ENCODE measurements around the gene OLAH. TPM values are rescaled to one million over a fixed set of nuclear protein-coding genes. Genes with fewer than 3 reads are reported as not detected.
"Not testable (repeated sequence)": the region's sequence is repeated elsewhere in the genome, so short reads cannot be mapped to it uniquely, and the experiment has no call there.

The OLAH gene
- not detected in 2 replicates for total RNA-seq (2014; rRNA removed; shearing (Covaris generic))
- 0.28 and 0.60 TPM in 2 replicates for polyA plus RNA-seq (2015; cell fraction: cytosol; rRNA removed)
- polyA plus RNA-seq (2015; cell fraction: nucleus; rRNA removed), result 0.26 and 0.37 TPM in 2 replicates

- peak; percentile 47 for DNase-seq (ENCODE audit: low read depth)
Observed at GRCh38 chr10:15043674-15044073, at the start of gene OLAH. Gene OLAH (plus strand): TSS chr10:15043943. CDS start chr10:15047289, 3,346 bp downstream.

GRCh38 chr10:14995964-14996565, 47.7 kb upstream of the OLAH start:
- no peak for DNase-seq (ENCODE audit: low read depth)

GRCh38 chr10:15013530-15013929, 30.2 kb upstream of the OLAH start:
- DNase-seq (ENCODE audit: low read depth), result not testable (repeated sequence)

- no peak for DNase-seq (ENCODE audit: low read depth)
Observed at GRCh38 chr10:15015451-15015850, 28.3 kb upstream of the OLAH start.

GRCh38 chr10:15020966-15021365, 22.8 kb upstream of the OLAH start:
- DNase-seq (ENCODE audit: low read depth), result peak; percentile 46

GRCh38 chr10:15023079-15023478, 20.7 kb upstream of the OLAH start:
- not testable (repeated sequence) for DNase-seq (ENCODE audit: low read depth)

- DNase-seq (ENCODE audit: low read depth), result not testable (repeated sequence)
Observed at GRCh38 chr10:15024017-15025004, 19.4 kb upstream of the OLAH start.

- not testable (repeated sequence) for DNase-seq (ENCODE audit: low read depth)
Observed at GRCh38 chr10:15025040-15025439, 18.7 kb upstream of the OLAH start.

GRCh38 chr10:15027741-15028140, 16.0 kb upstream of the OLAH start:
- DNase-seq (ENCODE audit: low read depth), result no peak

GRCh38 chr10:15035385-15036301, 8.1 kb upstream of the OLAH start:
- peak; percentile 77 for DNase-seq (ENCODE audit: low read depth)

GRCh38 chr10:15037691-15038090, 6.1 kb upstream of the OLAH start:
- no peak for DNase-seq (ENCODE audit: low read depth)

GRCh38 chr10:15038416-15038815, 5.3 kb upstream of the OLAH start:
- DNase-seq (ENCODE audit: low read depth), result no peak

- no peak for DNase-seq (ENCODE audit: low read depth)
Observed at GRCh38 chr10:15045380-15045779, 1.6 kb downstream of the OLAH start.

GRCh38 chr10:15046626-15047025, 2.9 kb downstream of the OLAH start:
- DNase-seq (ENCODE audit: low read depth), result no peak

GRCh38 chr10:15049533-15049932, 5.8 kb downstream of the OLAH start:
- DNase-seq (ENCODE audit: low read depth), result no peak

- DNase-seq (ENCODE audit: low read depth), result no peak
Observed at GRCh38 chr10:15052121-15052520, 8.4 kb downstream of the OLAH start.

- DNase-seq (ENCODE audit: low read depth), result no peak
Observed at GRCh38 chr10:15053061-15053460, 9.3 kb downstream of the OLAH start.

GRCh38 chr10:15058689-15059088, 14.9 kb downstream of the OLAH start:
- DNase-seq (ENCODE audit: low read depth), result no peak

- no peak for DNase-seq (ENCODE audit: low read depth)
Observed at GRCh38 chr10:15059914-15060313, 16.2 kb downstream of the OLAH start.

- no peak for DNase-seq (ENCODE audit: low read depth)
Observed at GRCh38 chr10:15060638-15061037, 16.9 kb downstream of the OLAH start.

- no peak for DNase-seq (ENCODE audit: low read depth)
Observed at GRCh38 chr10:15067154-15067553, 23.4 kb downstream of the OLAH start.
